Testis (tissue), 2 donors: Measurements from ENCODE around the gene CES2.

Experiments used
- POLR2A ChIP-seq: fragments of 450-650 bp; IDR thresholded peaks from one replicate; pipeline ENCODE4 v1.6.1; 2017; ENCODE audit warnings: antibody characterized with exemption, mild to moderate bottlenecking, moderate library complexity
- TF ChIP-seq, protein P1 (sequence below), 3 experiments: fragments of 450-650 bp in 2 of 3; fragments of 200-600 bp in 1 of 3; sonication (generic) in 1 of 3; IDR thresholded peaks; one replicate each; pipeline ENCODE4 v1.5.1; 2016 to 2019; ENCODE audit warnings: antibody characterized with exemption in 3 of 3, mild to moderate bottlenecking in 2 of 3, moderate library complexity in 1 of 3

DNA sequence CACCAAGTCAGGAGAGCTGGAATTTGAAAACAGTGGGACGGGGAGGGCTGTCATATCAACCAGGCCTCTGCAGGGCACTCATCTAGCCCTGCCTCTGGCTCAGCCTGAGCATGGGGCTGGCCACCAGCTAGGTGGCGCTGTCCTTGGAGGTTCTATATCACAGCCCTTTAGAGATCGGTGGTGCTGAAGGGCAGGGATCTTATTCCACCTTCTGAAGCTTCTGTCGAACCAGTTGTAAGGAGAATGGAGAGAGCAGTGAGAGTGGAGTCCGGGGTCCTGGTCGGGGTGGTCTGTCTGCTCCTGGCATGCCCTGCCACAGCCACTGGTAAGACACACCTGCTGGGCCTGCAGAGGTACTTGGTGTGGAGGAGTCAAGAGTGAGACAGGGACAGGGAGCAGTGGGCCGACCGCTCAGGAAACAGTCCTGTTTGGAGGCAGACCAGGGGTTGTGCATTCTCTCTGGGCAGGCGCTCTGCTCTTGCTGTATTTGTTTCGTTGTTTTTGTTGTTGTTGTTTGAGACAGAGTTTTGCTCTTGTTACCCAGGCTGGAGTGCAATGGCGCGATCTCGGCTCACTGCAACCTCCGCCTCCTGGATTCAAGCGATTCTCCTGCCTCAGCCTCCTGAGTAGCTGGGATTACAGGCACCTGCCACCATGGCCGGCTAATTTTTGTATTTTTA lies 25.9 kb downstream of the CES2 start, which contains the start of gene CES3:
- TF ChIP-seq, protein P1, sequence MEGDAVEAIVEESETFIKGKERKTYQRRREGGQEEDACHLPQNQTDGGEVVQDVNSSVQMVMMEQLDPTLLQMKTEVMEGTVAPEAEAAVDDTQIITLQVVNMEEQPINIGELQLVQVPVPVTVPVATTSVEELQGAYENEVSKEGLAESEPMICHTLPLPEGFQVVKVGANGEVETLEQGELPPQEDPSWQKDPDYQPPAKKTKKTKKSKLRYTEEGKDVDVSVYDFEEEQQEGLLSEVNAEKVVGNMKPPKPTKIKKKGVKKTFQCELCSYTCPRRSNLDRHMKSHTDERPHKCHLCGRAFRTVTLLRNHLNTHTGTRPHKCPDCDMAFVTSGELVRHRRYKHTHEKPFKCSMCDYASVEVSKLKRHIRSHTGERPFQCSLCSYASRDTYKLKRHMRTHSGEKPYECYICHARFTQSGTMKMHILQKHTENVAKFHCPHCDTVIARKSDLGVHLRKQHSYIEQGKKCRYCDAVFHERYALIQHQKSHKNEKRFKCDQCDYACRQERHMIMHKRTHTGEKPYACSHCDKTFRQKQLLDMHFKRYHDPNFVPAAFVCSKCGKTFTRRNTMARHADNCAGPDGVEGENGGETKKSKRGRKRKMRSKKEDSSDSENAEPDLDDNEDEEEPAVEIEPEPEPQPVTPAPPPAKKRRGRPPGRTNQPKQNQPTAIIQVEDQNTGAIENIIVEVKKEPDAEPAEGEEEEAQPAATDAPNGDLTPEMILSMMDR (IDR thresholded peaks at IDR 0.05) = peak; percentile 37 to 70 (median 64)
- TF ChIP-seq POLR2A = no peak
